Neural progenitor cell (in vitro differentiated cells): ENCODE results near the gene ANKRD12. TPM values are rescaled to one million over a fixed set of nuclear protein-coding genes. Genes with fewer than 3 reads are reported as not detected.

ENCODE experiments used
- DNase-seq: peaks from one replicate; pipeline ENCODE4 v3.0.0-alpha.2; 2016; ENCODE audit warnings: low spot score
- H2AFZ ChIP-seq: fragments of 200-600 bp; sonication (generic); replicated peaks from 2 replicates; pipeline ENCODE4 v1.6.1; 2016; ENCODE audit warnings: antibody characterized with exemption
- H3F3A ChIP-seq: fragments of 200-600 bp; sonication (generic); 2 replicates; pipeline ENCODE4 v1.6.1; 2016; ENCODE audit warnings: antibody characterized with exemption, low read depth
- H3K27ac ChIP-seq: fragments of 200-600 bp; sonication (generic); 2 replicates; pipeline ENCODE4 v1.5.1; 2016; ENCODE audit warnings: mild to moderate bottlenecking
- H3K27me3 ChIP-seq: fragments of 200-600 bp; sonication (generic); 2 replicates; pipeline ENCODE4 v1.6.1; 2016; ENCODE audit warnings: mild to moderate bottlenecking, moderate library complexity
- H3K36me3 ChIP-seq: fragments of 200-600 bp; sonication (generic); 2 replicates; pipeline ENCODE4 v1.5.1; 2016
- H3K4me1 ChIP-seq: fragments of 200-600 bp; sonication (generic); 2 replicates; pipeline ENCODE4 v1.6.1; 2016; ENCODE audit warnings: mixed run types
- H3K4me2 ChIP-seq: fragments of 200-600 bp; sonication (generic); 2 replicates; pipeline ENCODE4 v1.6.1; 2016
- H3K4me3 ChIP-seq: fragments of 200-600 bp; sonication (generic); 2 replicates; pipeline ENCODE4 v1.5.1; 2016
- H3K79me2 ChIP-seq: fragments of 200-600 bp; sonication (generic); 2 replicates; pipeline ENCODE4 v1.6.1; 2016; ENCODE audit warnings: low read depth
- H3K9ac ChIP-seq: fragments of 200-600 bp; sonication (generic); 2 replicates; pipeline ENCODE4 v1.6.1; 2016
- H3K9me3 ChIP-seq: fragments of 200-600 bp; sonication (generic); 2 replicates; pipeline ENCODE4 v1.5.1; 2016; ENCODE audit warnings: low read depth
- H4K20me1 ChIP-seq: fragments of 200-600 bp; sonication (generic); 2 replicates; pipeline ENCODE4 v1.6.1; 2016; ENCODE audit warnings: low read depth
- H3K27ac Mint-ChIP-seq: 3 replicates; pipeline ENCODE4 v1.8.0; 2021; ENCODE audit warnings: mixed read lengths
- H3K27me3 Mint-ChIP-seq: 2 replicates; pipeline ENCODE4 v1.8.0; 2022; ENCODE audit warnings: low read depth, mild to moderate bottlenecking, inconsistent platforms, moderate library complexity, mixed read lengths; ENCODE audit not compliant: insufficient read depth
- H3K36me3 Mint-ChIP-seq: 3 replicates; pipeline ENCODE4 v1.8.0; 2021; ENCODE audit warnings: mixed read lengths
- H3K4me1 Mint-ChIP-seq: 3 replicates; pipeline ENCODE4 v1.8.0; 2021; ENCODE audit warnings: mixed read lengths
- H3K4me3 Mint-ChIP-seq: 3 replicates; pipeline ENCODE4 v1.8.0; 2021; ENCODE audit warnings: mild to moderate bottlenecking, moderate library complexity, mixed read lengths
- H3K9me3 Mint-ChIP-seq: 3 replicates; pipeline ENCODE4 v1.8.0; 2020; ENCODE audit warnings: mixed read lengths
- CTCF ChIP-seq: fragments of 200-600 bp; sonication (generic); IDR thresholded peaks from 2 replicates; pipeline ENCODE4 v1.5.1; 2017; ENCODE audit warnings: antibody characterized with exemption, mild to moderate bottlenecking
- EZH2 ChIP-seq: fragments of 200-600 bp; sonication (generic); IDR thresholded peaks from 2 replicates; pipeline ENCODE4 v1.6.1; 2017; ENCODE audit warnings: antibody characterized with exemption, mild to moderate bottlenecking, moderate library complexity
- EZH2phosphoT487 ChIP-seq: fragments of 200-600 bp; sonication (generic); IDR thresholded peaks from 2 replicates; pipeline ENCODE4 v1.6.1; 2017; ENCODE audit warnings: antibody characterized with exemption
- total RNA-seq: library from RNA; depleted of rRNA; stranded (reverse); fragments of >200 nt; gene quantifications from 2 replicates; pipeline ENCODE4 v1.2.3, GENCODE V29; 2015; ENCODE audit warnings: low replicate concordance

Gene ANKRD12
- total RNA-seq, 1 donor from 2014 or later = 38.2 TPM

- no peak overlapping the region for H3K27ac Mint-ChIP-seq
- H3K4me3 ChIP-seq = no peak overlapping the region
- DNase-seq = peak; percentile 62
- H4K20me1 ChIP-seq = peaks cover 72% of the 10 kb centered on the region
- no peaks in the 10 kb centered on the region for H3K36me3 ChIP-seq
- TF ChIP-seq EZH2 (no peak), CTCF (peak; percentile 73), EZH2phosphoT487 (no peak)
- no peak overlapping the region for H3K9ac ChIP-seq
- peaks cover 9% of the 10 kb centered on the region for H3K4me1 Mint-ChIP-seq
- no peaks in the 10 kb centered on the region for H3K9me3 Mint-ChIP-seq
- no peak overlapping the region for H3K4me2 ChIP-seq
- peaks cover 100% of the 10 kb centered on the region for H3K79me2 ChIP-seq
- H3K4me1 ChIP-seq = no peaks in the 10 kb centered on the region
- no peak overlapping the region for H3K27ac ChIP-seq
- H3K27me3 Mint-ChIP-seq = no peaks in the 10 kb centered on the region
- no peak overlapping the region for H2AFZ ChIP-seq
- H3K4me3 Mint-ChIP-seq = no peak overlapping the region
- H3K9me3 ChIP-seq = no peaks in the 10 kb centered on the region
- H3K36me3 Mint-ChIP-seq = peaks cover 2% of the 10 kb centered on the region
- no peaks in the 10 kb centered on the region for H3K27me3 ChIP-seq
- peaks cover 2% of the 10 kb centered on the region for H3F3A ChIP-seq
Observed at GRCh38 chr18:9147440-9148202, 11.0 kb downstream of the ANKRD12 start.

- peaks cover 1% of the 10 kb centered on the region for H3K36me3 Mint-ChIP-seq
- Histone ChIP-seq H3K27ac (no peak overlapping the region), H3K4me3 (no peak overlapping the region), H3K79me2 (peaks cover 100% of the 10 kb centered on the region), H3K9me3 (no peaks in the 10 kb centered on the region), H4K20me1 (peaks cover 75% of the 10 kb centered on the region), H2AFZ (no peak overlapping the region), H3K4me2 (no peak overlapping the region), H3K27me3 (no peaks in the 10 kb centered on the region), H3K36me3 (no peaks in the 10 kb centered on the region), H3F3A (peaks cover 2% of the 10 kb centered on the region), H3K9ac (no peak overlapping the region), H3K4me1 (no peaks in the 10 kb centered on the region)
- TF ChIP-seq CTCF = no peak
- no peak for TF ChIP-seq EZH2phosphoT487
- TF ChIP-seq EZH2 = no peak
- H3K4me1 Mint-ChIP-seq = peaks cover 9% of the 10 kb centered on the region
- no peak overlapping the region for H3K4me3 Mint-ChIP-seq
- H3K27ac Mint-ChIP-seq = no peak overlapping the region
- DNase-seq = no peak
- no peaks in the 10 kb centered on the region for H3K27me3 Mint-ChIP-seq
- no peaks in the 10 kb centered on the region for H3K9me3 Mint-ChIP-seq
Observed at GRCh38 chr18:9148203-9148552, 11.6 kb downstream of the ANKRD12 start.

GRCh38 chr18:9150121-9150520, 13.5 kb downstream of the ANKRD12 start:
- H3F3A ChIP-seq = no peaks in the 10 kb centered on the region
- no peak for DNase-seq
- peaks cover 7% of the 10 kb centered on the region for H3K4me1 Mint-ChIP-seq
- H3K79me2 ChIP-seq = peaks cover 100% of the 10 kb centered on the region
- H3K27ac Mint-ChIP-seq = no peak overlapping the region
- H3K27me3 Mint-ChIP-seq = no peaks in the 10 kb centered on the region
- no peak overlapping the region for H2AFZ ChIP-seq
- H3K4me2 ChIP-seq = no peak overlapping the region
- H3K27me3 ChIP-seq = no peaks in the 10 kb centered on the region
- no peak overlapping the region for H3K9ac ChIP-seq
- H3K36me3 ChIP-seq = no peaks in the 10 kb centered on the region
- H3K36me3 Mint-ChIP-seq = peaks cover 3% of the 10 kb centered on the region
- H3K4me3 ChIP-seq = no peak overlapping the region
- H3K4me3 Mint-ChIP-seq = no peak overlapping the region
- H3K27ac ChIP-seq = no peak overlapping the region
- H4K20me1 ChIP-seq = peaks cover 74% of the 10 kb centered on the region
- H3K9me3 ChIP-seq = no peaks in the 10 kb centered on the region
- no peaks in the 10 kb centered on the region for H3K4me1 ChIP-seq
- TF ChIP-seq EZH2phosphoT487 (no peak), EZH2 (no peak), CTCF (no peak)
- H3K9me3 Mint-ChIP-seq = no peaks in the 10 kb centered on the region
